ENCODE results near the gene EIF4H. TPM values are rescaled to one million over a fixed set of nuclear protein-coding genes. Genes with fewer than 3 reads are reported as not detected.

The EIF4H gene
- total RNA-seq, 1 experiment from 2014 or later: 459 TPM

- CTCF ChIA-PET: no interaction called here
- no TSS peak for BruUV-seq (replicated peaks)
Measured at GRCh38 chr7:74220229-74220628, 46.1 kb downstream of the EIF4H start.

GRCh38 chr7:74221713-74222112 is 47.6 kb downstream of the EIF4H start:
- no peaks in the 10 kb centered on the region for H3K36me3 ChIP-seq (ENCODE audit: low read depth)
- no peaks in the 10 kb centered on the region for H3K4me1 ChIP-seq (replicated peaks; ENCODE audit: insufficient read depth)
- no peaks in the 10 kb centered on the region for H3K9me2 ChIP-seq (ENCODE audit: insufficient read depth)
- no TSS peak for BruUV-seq (replicated peaks)
- TF ChIP-seq CTCF (conservative IDR thresholded peaks at IDR 0.05) (no peak), EZH2 (IDR thresholded peaks at IDR 0.05; ENCODE audit: low read depth) (no peak)
- H3K4me2 ChIP-seq: no peak overlapping the region
- H3K27ac ChIP-seq: no peak overlapping the region
- H4K20me1 ChIP-seq (ENCODE audit: insufficient read depth): no peaks in the 10 kb centered on the region
- H2AFZ ChIP-seq: no peak overlapping the region
- CTCF ChIA-PET: no interaction called here
- no peak for DNase-seq
- POLR2A ChIA-PET (ENCODE audit: unreplicated experiment): no interaction called here
- H3F3A ChIP-seq (ENCODE audit: insufficient read depth, low read depth): peaks cover 4% of the 10 kb centered on the region; the same call in 1 of the 2 replicates
- H3K4me3 ChIP-seq: no peak overlapping the region
- H3K9me3 ChIP-seq (ENCODE audit: insufficient read depth, low read depth): no peaks in the 10 kb centered on the region
- no peaks in the 10 kb centered on the region for H3K27me3 ChIP-seq (ENCODE audit: insufficient read depth, low read depth)
- intact Hi-C loops (cut with micrococcal nuclease; ENCODE audit: unreplicated experiment): no loop called here
- no peaks in the 10 kb centered on the region for H3K79me2 ChIP-seq (ENCODE audit: low read depth)

More at GRCh38 chr7:74220229-74220628, 46.1 kb downstream of the EIF4H start:
- TF ChIP-seq EZH2 (IDR thresholded peaks at IDR 0.05; ENCODE audit: low read depth) (no peak), CTCF (conservative IDR thresholded peaks at IDR 0.05) (no peak)
- Histone ChIP-seq H3K27me3 (ENCODE audit: insufficient read depth, low read depth) (no peaks in the 10 kb centered on the region), H3K4me3 (no peak overlapping the region), H2AFZ (no peak overlapping the region), H3K4me1 (replicated peaks; ENCODE audit: insufficient read depth) (no peaks in the 10 kb centered on the region), H3K27ac (no peak overlapping the region), H3K4me2 (no peak overlapping the region), H4K20me1 (ENCODE audit: insufficient read depth) (no peaks in the 10 kb centered on the region), H3K79me2 (ENCODE audit: low read depth) (no peaks in the 10 kb centered on the region), H3K9me3 (ENCODE audit: insufficient read depth, low read depth) (no peaks in the 10 kb centered on the region), H3F3A (ENCODE audit: insufficient read depth, low read depth) (peaks cover 4% of the 10 kb centered on the region; the same call in 1 of the 2 replicates), H3K9me2 (ENCODE audit: insufficient read depth) (no peaks in the 10 kb centered on the region), H3K36me3 (ENCODE audit: low read depth) (no peaks in the 10 kb centered on the region)
- POLR2A ChIA-PET (ENCODE audit: unreplicated experiment): no interaction called here
- no peak for DNase-seq
- intact Hi-C loops (cut with micrococcal nuclease; ENCODE audit: unreplicated experiment): no loop called here

GRCh38 chr7:74222851-74223710 is 48.9 kb downstream of the EIF4H start:
- no peaks in the 10 kb centered on the region for H3K9me3 ChIP-seq (ENCODE audit: insufficient read depth, low read depth)
- no peak for DNase-seq

More at GRCh38 chr7:74222851-74223710, 48.9 kb downstream of the EIF4H start:
- intact Hi-C loops (cut with micrococcal nuclease; ENCODE audit: unreplicated experiment): no loop called here
- CTCF ChIA-PET: no interaction called here
- H2AFZ ChIP-seq: no peak overlapping the region
- no peaks in the 10 kb centered on the region for H3K79me2 ChIP-seq (ENCODE audit: low read depth)
- H3K4me1 ChIP-seq (replicated peaks; ENCODE audit: insufficient read depth): no peaks in the 10 kb centered on the region
- POLR2A ChIA-PET (ENCODE audit: unreplicated experiment): interaction anchor here (0.6 kb wide), 1 partner anchor 28 kb away, joined by 5 read pairs; no protein-coding TSS in a partner anchor
- H4K20me1 ChIP-seq (ENCODE audit: insufficient read depth): no peaks in the 10 kb centered on the region
- H3F3A ChIP-seq (ENCODE audit: insufficient read depth, low read depth): peaks cover 4% of the 10 kb centered on the region; the same call in 1 of the 2 replicates
- H3K4me3 ChIP-seq: no peak overlapping the region
- no peaks in the 10 kb centered on the region for H3K9me2 ChIP-seq (ENCODE audit: insufficient read depth)
- no peaks in the 10 kb centered on the region for H3K27me3 ChIP-seq (ENCODE audit: insufficient read depth, low read depth)
- no peak overlapping the region for H3K4me2 ChIP-seq
- TF ChIP-seq CTCF (conservative IDR thresholded peaks at IDR 0.05) (no peak), EZH2 (IDR thresholded peaks at IDR 0.05; ENCODE audit: low read depth) (no peak)
- H3K36me3 ChIP-seq (ENCODE audit: low read depth): no peaks in the 10 kb centered on the region
- no peak overlapping the region for H3K27ac ChIP-seq
- no TSS peak for BruUV-seq (replicated peaks)

Measured in PC-9 (cell line).